ENCODE results near the gene SUSD6.

The SUSD6 gene

DNA sequence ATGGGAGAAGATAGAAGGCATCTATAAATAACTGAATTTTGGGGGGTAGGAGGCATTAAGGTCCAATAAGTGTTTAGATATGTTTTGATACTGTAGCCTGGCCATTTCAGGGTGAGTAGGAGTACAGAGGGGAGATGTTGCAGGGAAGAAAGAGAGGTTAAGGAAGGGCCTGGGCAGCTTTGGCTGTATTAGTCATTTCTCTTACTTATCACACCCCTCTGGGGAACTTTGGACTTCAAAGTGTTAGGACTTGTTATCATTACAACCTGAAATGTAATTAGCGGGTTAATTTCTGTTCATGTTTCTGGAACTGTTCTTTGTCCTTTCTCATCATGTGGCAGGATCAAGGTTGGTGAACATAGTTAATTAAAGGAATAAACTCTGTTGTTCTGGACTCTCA is 40.3 kb downstream of the SUSD6 start:
- no peak for DNase-seq

DNA sequence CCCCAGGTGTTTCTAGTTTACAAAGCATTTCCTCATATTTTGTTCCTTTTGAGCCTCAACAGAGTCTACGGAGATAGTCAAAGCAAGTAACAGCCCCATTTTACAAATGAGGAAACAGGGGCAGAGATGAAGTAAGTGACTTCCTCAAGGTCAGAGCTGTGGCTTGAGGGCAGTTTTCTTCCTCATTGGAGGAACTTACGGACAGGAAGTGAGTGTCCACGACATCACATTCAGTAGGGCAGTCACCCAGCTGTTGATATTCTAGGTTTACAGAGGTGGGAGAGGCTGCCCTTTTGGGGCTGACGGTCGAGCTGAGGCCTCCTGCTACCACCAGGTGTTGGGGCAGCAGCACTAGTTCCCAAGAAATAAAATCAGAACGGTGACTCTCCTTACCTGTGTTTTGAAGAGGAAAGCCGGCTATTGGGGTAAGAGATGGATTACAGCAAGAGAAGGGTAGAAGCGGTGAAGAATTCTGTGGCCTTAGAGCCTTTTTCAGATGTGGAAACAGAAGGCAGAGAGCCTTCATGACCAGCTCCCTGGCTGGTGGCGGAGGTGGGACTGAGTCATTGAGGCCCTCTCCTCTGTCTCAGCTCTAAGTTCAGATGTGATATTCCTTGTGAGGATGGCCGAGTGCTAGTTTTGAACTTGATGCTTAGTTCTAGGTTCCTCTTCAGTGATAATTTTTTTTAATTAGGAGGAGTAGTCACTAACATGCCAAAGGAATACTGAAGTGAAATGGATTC is 41.7 kb downstream of the SUSD6 start:
- no peak for DNase-seq

DNA sequence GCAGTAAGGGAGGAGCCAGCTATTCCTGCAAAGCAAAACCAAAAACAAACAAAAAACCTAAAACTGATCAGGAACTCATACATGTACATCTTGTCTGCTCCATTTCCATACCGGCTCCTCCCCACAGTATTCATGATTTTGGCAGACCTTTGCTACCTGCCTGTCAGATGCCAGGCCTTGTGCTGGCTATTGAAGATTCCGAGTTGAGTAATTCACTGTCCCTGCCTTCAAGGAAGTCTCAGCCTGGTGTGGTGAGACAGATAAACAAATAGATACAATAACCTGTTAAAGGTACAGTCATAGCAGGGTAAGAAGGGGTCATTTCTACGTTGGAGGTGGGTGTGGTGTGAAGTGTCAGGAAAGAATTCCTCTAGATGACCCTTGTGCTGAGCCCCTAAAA is 42.7 kb downstream of the SUSD6 start:
- peak; percentile 18 for DNase-seq

DNA sequence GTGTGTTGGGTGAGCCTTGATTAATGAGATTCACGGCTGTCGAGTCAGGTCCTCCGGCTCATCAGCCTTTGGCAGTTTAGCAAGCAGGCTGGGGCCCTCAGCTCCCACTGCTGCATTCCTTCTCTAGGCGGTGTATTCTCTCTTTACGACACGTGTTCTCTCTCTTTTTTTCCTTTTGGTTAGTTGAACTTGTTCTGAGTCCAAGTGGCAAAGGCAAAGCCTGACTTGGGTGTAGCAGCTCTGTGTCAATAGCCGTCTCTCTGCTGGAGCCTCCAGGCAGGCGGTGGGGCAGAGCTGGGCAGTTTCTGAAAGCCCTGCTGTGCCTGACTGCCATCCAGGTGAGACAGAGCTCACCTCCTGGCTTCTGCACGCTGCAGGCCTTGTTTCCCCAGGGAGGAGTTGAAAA is 46.6 kb downstream of the SUSD6 start:
- peak; percentile 21 for DNase-seq

DNA sequence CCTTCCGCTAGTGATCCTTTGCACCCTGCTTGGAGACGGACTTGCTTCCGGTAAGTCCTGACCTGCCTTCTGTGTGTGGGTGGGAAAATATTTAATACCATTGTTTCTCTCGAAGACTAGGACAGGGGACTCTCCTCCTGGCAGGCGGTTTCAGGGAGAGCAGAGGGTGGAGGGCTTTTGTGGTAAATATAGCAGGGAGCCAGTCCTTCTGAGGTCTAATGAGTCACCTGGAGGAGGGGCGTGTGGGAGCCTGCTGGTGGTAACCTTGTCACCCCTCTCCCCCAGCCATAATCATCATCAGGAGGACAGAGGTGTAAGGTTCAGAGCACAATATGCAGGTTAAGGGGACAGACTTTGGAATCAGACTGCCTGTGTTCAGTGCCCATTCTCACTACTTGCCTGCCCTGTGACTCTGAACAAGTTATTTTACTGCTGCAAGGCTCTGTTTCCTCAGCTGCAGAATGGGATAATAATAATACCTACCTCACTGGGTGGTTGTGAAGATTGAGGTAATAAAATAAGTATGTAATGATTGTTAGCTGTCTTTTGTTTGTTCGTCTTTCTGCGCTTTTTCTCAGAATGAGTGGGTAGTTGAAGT is 47.4 kb downstream of the SUSD6 start:
- DNase-seq: peak; percentile 41

DNA sequence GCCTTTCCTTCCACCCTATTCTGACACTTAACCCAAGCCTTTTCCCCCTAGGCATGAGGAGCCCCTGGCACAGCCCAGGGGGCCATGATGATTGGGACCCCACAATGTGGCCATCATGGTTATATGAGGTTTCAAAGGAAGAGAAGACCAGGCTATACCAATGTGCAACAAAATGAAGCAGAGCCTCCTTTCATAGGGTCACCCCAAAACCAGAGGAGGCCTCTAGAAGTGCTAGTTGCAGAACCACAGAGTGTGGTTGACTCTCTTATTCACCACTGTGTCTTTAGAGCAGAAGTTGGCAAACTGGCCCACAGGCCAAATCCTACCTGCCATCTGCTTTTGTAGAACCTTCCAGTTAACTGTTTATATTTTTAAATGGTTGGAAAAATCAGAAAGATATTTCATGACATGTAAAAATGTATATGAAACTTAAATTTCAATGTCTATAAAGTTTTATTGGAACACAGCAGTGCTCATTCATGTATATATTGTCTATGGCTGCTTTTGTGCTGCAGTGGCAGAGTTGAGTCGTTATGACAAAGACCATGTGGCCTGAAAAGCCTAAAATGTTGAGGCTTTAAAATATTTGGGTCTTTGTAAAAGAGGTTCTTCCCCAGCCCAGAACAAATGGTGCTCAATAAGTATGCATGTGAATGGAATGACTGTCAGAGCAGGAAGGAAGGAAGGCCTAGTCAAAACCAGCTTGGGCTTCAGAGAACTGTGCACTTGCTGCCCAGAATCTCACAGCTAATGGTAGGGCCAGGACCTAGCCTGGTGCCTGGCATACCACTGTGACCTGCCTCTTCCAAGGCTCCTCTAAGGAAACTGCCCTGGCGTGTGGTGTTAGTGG is 49.2 kb downstream of the SUSD6 start:
- DNase-seq: no peak

DNA sequence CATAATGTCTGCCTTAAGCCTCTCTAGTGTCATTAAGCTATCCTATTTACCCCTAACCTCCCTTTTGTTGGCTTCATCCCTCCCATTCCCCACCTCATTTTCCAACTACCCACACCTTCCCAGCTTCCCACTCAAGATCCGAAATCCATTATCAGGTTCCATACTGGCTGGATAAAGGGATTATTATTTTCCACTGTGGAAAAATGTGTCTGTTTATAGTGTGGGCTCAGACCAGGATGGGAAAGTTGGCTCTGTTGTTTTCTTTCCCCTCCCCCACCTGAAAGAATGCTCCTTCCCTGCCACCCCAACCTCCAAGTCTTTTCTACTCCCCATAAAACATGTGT is 49.8 kb downstream of the SUSD6 start:
- DNase-seq: no peak

DNA sequence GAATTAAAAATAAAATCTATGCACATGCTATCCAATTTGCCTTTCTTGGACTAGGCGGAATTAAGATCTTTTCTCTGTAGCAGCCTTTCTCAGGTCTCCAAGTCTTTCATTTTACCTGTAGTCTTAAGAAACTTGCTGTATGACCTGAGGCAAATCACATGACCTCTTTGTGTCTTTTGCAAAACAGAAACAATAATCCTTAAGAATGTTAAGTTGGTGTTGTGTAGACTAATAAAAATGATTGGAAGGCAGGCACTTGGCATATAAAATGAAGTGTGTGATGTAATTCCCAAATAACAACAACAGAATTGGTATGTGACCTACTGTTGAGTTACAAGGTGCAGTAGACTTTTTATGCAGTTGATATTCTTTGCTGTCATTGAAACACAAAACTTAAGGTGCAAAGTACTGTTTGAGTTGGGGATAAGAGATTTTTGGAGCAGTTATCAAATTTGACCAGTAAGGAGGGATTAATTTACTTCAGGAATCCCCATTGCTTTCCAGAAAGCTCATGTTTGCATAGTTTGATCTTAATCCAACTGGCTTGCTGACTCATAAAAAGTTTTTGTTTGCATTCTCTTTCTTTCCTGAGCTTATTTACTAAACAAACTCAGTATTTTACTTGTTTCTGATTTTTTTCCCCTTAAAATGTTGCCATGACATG is 51.4 kb downstream of the SUSD6 start:
- no peak for DNase-seq

DNA sequence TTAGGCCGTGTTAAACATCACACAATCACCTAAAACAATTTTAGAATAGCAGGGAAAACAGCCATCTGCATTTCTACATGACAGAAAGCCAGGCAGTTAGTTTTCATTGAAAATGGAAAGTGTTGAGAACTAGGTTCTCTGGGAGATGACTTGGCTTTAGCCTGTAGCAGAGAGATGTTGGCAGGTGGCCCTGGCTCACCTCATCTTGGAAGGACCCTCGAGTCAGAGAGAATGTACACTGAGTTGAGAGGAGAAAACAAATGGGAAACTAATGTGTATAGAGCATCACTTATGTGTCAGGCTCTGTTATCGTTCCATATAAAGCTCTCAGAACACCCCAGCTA is 51.9 kb downstream of the SUSD6 start:
- DNase-seq: no peak

DNA sequence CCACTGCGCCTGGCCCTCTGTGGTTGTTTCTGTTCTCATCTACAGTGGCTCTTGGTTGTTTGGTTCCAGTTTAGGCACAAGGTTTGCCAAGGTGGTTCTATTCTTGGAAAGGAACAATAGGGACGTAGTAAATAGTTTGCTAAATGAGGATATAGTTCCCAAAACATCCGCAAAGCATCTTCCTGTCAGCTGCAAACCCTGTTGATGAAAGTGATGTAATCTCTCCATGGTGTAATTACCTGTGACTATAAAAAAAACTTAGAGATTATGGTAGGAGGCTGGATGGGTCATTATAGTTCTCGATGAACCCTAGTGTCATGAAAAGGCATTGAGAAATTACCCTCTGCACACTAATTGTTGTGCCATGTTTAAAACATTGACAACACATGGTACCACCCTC is 52.9 kb downstream of the SUSD6 start:
- no peak for DNase-seq

DNA sequence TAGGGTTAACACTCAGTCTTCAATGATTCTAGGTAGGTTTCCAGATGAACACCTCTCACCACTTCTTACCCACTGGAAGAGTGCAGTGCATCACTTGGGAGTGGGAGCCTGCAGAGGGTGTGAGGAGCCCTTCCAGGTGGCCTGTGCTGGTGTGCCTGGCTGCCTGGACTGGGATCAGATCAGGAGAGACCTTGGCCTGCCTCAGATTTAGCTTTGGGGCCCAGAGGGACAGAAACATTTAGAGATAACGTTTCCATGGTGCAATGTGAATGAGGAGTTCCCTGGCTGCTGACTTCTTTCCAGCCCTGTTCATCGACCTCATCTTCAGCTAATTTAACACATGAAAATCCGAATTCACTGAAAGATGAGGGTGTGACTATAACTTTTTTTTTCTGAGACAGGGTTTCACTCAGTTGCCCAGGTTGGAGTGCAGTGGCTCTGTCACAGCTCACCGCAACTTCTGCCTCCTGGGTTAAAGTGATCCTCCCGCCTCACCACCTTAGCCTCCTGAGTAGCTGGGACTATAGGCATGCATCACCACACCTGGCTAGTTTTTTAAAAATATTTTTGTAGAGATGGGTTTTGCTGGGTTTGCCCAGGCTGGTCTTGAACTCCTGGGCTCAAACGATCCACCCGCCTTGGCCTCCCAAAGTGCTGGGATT is 53.6 kb downstream of the SUSD6 start:
- no peak for DNase-seq

DNA sequence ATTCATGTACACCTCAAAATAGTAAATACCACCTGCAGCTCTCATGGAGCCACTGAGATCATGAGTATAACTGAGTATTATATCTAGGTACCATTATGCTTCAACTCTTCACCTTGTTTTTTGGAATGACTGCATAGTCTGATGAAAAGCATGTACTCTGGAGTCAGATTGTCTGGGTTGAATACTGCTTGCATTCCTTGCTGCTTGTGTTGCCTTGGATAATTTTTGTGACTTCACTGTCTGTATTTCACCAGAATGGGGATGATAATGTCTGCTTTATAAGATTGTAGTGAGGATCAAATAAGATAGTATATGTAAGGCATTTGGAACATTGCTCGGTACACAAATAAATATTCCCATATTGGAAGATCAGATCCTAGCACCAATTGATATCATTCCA is 54.2 kb downstream of the SUSD6 start:
- DNase-seq: peak; percentile 19

DNA sequence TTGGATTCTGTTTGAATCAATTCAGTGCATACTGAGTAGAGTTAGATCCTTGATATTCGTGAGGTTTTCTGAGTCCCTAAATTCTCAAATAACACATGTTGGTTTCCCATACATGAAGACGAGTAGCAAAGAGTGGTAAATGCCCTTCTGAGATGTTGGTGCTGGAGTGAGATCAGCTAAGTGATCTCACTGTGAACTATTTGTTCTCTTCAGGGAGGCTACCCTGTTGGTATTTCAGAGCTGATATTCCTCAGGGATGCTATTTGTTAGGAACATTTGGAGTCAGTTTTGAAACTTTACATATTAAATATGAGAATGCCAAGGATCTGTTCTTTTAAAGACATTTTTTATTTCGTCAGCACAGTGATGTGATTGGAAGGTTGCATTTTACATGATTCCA is 54.7 kb downstream of the SUSD6 start:
- no peak for DNase-seq

DNA sequence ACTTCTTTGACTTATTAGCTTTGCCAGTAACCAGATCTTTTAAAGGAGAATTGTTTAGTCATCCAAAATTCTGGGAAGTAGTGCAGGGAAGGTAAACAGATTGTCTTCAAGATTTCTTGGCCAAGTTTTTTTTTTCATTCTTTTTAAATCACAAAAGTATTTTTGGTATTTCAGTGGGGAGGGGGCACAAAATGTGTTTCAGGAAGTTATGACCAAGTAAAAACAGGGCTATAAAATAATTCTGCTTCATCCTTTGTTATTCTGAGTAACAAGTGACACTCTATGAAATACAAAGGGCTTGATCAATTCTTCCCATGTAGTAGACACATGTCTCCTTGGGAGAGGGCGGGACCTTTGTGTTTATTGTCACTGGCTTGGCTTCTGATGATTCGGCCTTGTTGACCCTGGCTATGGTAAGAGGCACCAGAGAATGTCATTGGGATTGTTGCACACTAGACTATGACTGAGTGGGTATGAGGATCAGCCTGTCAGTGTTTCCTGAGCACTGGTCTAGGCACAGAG is 55.4 kb downstream of the SUSD6 start:
- DNase-seq: no peak

DNA sequence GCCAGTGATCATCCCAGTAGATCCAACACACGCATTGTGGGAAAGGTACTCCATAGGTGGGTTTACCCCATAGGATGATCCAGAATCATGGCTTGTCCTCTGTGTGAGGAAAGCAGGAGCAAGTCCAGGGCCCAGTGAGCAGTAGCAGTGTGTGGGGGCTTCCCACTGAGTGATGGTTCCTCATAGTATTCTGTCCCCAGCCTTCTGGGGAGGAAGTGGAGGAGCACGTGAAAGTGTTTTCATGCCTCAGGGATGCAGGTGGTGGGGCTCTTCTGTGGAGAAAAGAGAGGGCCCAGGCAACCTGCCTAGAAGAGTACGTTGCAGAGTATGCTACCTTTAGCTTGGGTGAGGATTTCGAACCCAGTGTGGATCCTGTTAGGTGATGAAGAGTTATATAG is 56.5 kb downstream of the SUSD6 start:
- no peak for DNase-seq

DNA sequence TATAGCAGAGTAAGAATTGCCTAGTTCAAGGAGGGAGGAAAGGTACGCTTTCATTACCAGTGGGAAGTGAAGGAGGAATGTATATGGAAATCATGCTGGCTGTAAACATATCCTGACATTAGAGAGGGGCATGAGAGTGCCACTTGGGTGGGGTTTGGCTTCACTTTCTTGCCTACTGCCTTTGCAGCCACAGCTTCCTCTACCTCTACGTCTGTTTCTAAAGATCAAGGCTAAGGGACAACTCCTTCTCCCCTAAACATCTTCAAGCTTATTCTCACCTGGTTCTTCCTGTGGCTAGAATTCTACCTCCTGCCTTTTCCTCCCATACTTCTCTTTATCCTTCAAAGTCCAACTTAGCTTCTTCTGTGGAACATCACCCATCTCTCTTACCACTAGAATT is 58.0 kb downstream of the SUSD6 start:
- DNase-seq: no peak

DNA sequence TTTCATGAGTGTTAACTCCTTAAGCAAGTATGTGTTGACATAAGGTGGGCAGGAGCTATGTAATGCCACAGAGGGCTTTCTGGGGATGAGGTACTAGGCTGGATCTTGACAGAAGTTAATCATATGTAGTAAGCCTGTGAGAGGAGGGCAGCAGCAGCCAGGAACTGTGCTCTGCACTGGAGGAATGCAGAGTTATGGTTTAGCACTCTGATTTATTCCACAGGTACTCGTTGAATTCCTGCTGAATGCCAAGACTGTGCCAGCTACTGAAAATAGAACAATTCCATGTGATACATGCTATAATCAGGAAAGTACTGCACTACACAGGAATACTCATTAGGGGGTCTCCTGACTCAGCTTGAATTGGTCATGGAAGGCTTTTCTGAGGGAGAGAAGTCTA is 58.7 kb downstream of the SUSD6 start:
- peak; percentile 59 for DNase-seq

DNA sequence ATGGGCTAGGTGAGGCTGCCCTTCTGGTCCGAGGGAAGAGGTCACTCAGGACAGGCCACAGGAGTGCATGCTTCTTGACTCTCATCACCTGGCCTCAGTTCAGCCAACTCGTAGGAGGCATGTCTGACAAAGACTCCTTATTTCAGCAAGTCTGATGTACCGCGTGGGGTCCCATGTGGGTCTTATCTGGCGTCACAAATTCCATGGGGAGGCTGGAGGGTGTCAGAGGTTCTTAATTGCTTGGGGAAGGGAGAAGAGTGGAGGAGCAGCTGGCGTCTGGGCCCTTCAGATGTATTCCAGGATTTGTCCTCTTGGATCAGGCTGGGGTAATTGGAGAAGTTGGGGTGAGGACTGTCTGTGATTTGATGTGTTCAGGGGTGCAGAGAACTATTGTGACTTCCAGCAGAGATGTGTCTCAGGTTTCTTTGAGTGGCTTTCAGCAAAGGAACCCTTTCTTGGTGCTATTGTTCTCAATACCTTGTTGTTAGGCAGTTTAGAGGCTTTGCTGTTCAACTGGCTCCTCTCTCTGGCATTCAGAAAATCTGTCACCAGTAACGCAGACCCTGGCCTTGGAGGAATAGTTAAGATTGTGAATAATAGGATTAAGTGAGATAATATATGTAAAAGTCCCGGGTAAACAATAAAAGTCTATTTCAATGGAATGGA is 60.1 kb downstream of the SUSD6 start:
- no peak for DNase-seq

DNA sequence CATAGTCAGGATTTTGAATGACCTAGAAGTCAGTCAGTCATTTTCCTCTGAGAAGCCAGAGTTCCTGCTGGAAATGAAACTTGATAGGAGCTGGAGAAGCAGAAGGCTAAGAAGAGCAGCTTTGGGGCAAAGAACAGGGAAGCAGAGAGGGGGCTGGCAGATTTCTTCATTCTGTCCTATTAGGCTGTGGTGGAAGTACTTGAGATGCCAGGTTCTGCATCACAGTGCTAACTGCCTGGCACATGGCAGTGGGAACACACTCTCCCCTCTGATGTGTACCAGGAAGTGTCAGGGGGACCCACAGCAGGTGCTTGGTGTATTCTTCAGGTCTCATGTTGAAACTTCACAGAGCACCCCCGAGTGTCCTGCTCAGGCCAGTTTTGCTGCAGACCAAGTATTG is 61.0 kb downstream of the SUSD6 start:
- DNase-seq: no peak

DNA sequence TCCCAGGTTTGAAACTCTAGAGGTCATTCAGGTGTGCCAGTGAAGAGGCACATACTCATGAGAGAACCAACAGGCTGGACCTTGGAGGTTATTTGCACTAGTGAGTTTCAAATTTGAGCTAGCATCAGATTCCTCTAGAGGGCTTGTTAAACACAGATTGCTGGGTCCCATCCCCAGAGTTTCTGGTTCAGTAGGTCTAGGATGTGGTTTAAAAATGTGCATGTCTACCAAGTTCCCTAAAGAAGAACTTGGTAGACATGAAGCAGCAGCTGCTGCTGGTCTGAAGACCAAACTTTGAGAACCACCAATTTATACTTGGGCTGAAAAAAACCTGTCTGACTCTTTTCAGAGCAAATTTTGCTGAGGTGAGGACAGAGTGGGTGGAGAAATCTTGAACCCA is 61.7 kb downstream of the SUSD6 start:
- DNase-seq: no peak

DNA sequence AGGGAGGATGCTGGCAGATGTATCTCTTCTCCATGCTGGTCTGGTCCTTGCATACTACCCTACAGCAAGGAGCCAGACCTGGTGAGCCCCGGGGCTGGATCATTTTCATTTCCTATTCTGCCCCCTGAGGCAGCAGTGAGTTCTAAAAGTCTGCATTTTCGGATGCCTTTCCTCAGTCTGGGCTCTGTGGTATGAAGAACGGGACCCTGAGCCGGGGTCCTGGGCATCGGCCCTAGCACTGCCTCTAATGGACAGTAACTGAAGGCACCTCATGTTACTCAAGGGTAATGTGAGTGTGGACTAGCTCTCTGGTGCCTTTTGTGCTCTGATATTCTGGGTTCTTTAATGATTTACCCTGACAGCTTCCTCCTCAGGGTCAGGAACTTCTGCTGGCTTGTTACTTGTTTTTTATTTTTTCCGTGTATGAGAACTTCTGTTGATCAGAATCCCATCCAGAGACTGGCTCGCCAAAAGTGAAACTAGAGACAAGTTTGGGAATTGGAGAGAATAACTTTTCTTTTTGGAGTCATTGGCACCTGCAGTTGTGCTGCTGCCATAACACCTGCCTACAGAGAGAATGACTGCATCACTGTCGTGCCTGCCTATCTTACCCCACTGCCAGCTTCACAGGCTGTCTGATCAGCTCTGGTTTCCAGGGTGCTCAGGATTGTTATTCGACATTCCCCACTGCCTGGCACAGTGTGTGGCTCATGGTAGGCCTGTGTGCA is 62.3 kb downstream of the SUSD6 start:
- no peak for DNase-seq

All from kidney glomerular epithelial cell (primary cell).